Liver (tissue), 3 donors: Measurements from ENCODE around the gene AVPR1A.

Experiments
- CTCF ChIP-seq: fragments of 150-350 bp; IDR thresholded peaks from 2 replicates; pipeline ENCODE4 v1.5.1; 2017; ENCODE audit warnings: improper control_type of control experiment, low read depth, low read length; ENCODE audit not compliant: missing input control
- RXRA ChIP-seq, 2 donors: IDR thresholded peaks; 2 replicates each; pipeline ENCODE4 v1.6.1; 2017 to 2018; ENCODE audit warnings: antibody characterized with exemption in 2 of 2, mild to moderate bottlenecking in 1 of 2
- TF ChIP-seq, protein P1 (sequence below): IDR thresholded peaks from 2 replicates; pipeline ENCODE4 v1.6.1; 2016; ENCODE audit warnings: antibody characterized with exemption
- donor health status: healthy.
- donor health status: healthy.

DNA sequence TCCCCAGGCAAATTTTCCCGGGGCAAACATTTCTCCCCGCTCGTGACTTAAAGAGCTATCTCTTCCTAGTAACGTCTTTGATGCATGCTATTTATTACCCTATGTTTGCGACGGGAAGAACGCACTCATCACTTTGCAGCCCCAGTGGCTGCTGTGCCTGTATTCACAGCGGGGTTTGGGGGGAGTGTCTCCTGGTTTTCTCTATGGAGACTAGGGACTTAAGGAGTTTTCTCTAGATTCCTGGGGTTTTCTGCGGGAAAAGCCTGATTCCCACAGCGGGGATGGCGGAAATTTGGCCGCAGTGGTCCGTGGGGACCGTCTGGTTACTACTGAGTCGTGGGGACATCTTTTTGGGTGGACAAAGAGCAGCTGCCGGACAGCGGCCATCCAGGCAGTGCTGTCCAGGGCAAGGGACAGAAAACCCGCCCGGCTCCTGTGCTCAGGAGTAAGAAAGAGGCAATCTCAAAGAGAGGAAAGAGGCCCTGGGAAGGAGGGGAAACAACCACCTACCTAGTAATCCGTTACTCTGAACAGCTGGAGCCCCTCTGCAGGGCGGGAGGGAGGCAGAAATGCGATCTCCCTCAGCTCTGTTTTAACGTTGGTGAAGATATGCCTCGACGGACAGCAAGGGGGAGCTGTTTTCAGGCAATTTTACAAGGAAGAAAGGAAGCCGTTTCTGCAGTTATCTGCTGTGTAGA is 771 bp upstream of the AVPR1A start:
- TF ChIP-seq RXRA (IDR thresholded peaks at IDR 0.05) (no peak), CTCF (peak; percentile 87)
- TF ChIP-seq, protein P1, sequence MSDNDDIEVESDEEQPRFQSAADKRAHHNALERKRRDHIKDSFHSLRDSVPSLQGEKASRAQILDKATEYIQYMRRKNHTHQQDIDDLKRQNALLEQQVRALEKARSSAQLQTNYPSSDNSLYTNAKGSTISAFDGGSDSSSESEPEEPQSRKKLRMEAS, result no peak
